NCI-H128 (cell line): Measurements from ENCODE around the gene SYNCRIP.
"Not testable (repeated sequence)": the region's sequence is repeated elsewhere in the genome, so short reads cannot be mapped to it uniquely, and the experiment has no call there.

Experiments
- DNase-seq: peaks from one replicate; lab custom pipeline; 2025; ENCODE audit not compliant: unreplicated experiment; lab: John Stamatoyannopoulos, UW

SYNCRIP gene

GRCh38 chr6:85642774-85643536 lies at the start of gene SYNCRIP:
TSS of gene SYNCRIP (minus strand) at chr6:85642886. CDS start at chr6:85641439, 1,447 bp downstream.
- peak; percentile 95 for DNase-seq

- no peak for DNase-seq
Measured at GRCh38 chr6:85691478-85691877, 48.8 kb upstream of the SYNCRIP start.

- DNase-seq: no peak
Measured at GRCh38 chr6:85690071-85690470, 47.4 kb upstream of the SYNCRIP start.

GRCh38 chr6:85685713-85686112 lies 43.0 kb upstream of the SYNCRIP start:
- DNase-seq: no peak

- no peak for DNase-seq
Measured at GRCh38 chr6:85684809-85685171, 42.1 kb upstream of the SYNCRIP start.

GRCh38 chr6:85684133-85684808 lies 41.6 kb upstream of the SYNCRIP start:
- no peak for DNase-seq

- DNase-seq: not testable (repeated sequence)
Measured at GRCh38 chr6:85681899-85682298, 39.2 kb upstream of the SYNCRIP start.

- no peak for DNase-seq
Measured at GRCh38 chr6:85680388-85680787, 37.7 kb upstream of the SYNCRIP start.

GRCh38 chr6:85679445-85680123 lies 36.9 kb upstream of the SYNCRIP start:
- no peak for DNase-seq

GRCh38 chr6:85678602-85679444 lies 36.1 kb upstream of the SYNCRIP start:
- DNase-seq: peak; percentile 95

- no peak for DNase-seq
Measured at GRCh38 chr6:85678026-85678601, 35.4 kb upstream of the SYNCRIP start.

- DNase-seq: no peak
Measured at GRCh38 chr6:85677234-85677956, 34.7 kb upstream of the SYNCRIP start.

GRCh38 chr6:85676086-85676729 lies 33.5 kb upstream of the SYNCRIP start:
- no peak for DNase-seq

- no peak for DNase-seq
Measured at GRCh38 chr6:85675030-85675819, 32.5 kb upstream of the SYNCRIP start.

- DNase-seq: no peak
Measured at GRCh38 chr6:85674604-85675003, 31.9 kb upstream of the SYNCRIP start.

GRCh38 chr6:85673198-85674139 lies 30.8 kb upstream of the SYNCRIP start:
- no peak for DNase-seq

GRCh38 chr6:85672623-85673022 lies 29.9 kb upstream of the SYNCRIP start:
- DNase-seq: no peak

GRCh38 chr6:85672050-85672449 lies 29.4 kb upstream of the SYNCRIP start:
- DNase-seq: no peak
